ENCODE measurements around the gene INSR. TPM values are rescaled to one million over a fixed set of nuclear protein-coding genes. Genes with fewer than 3 reads are reported as not detected.

INSR gene
- total RNA-seq, 1 donor from 2014 or later: 23.9 TPM

DNA sequence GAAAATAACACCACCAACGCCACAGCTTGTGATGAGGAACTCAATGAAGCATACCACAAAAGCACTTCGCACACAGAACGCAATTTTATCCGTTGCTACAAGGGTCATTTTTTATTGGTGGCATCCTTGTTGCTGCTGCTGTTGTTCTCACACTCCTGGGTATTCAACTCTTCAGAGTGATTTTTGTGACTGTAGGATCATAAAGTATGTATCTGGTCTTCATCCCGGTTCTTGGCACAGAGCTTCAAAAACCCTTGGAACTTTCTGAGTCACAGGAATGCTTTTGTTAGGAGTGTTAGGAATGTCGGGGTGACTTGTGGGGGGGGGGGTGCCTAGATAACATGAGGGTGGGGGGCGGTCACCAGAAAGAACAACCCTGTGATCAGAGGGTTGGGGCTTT lies 116.3 kb downstream of the INSR start:
- DNase-seq: no peak
- peaks cover 4% of the 10 kb centered on the region for H3K9me3 Mint-ChIP-seq (ENCODE audit: unreplicated experiment)
- peaks cover 1% of the 10 kb centered on the region for H3K4me1 Mint-ChIP-seq (ENCODE audit: low read depth, unreplicated experiment)
- H3K27me3 Mint-ChIP-seq (ENCODE audit: unreplicated experiment): no peaks in the 10 kb centered on the region
- no peak overlapping the region for H3K4me3 Mint-ChIP-seq (ENCODE audit: unreplicated experiment)
- no peak overlapping the region for H3K27ac Mint-ChIP-seq (ENCODE audit: unreplicated experiment)
- H3K36me3 Mint-ChIP-seq (ENCODE audit: unreplicated experiment): peaks cover 10% of the 10 kb centered on the region
- TF ChIP-seq, protein P1, sequence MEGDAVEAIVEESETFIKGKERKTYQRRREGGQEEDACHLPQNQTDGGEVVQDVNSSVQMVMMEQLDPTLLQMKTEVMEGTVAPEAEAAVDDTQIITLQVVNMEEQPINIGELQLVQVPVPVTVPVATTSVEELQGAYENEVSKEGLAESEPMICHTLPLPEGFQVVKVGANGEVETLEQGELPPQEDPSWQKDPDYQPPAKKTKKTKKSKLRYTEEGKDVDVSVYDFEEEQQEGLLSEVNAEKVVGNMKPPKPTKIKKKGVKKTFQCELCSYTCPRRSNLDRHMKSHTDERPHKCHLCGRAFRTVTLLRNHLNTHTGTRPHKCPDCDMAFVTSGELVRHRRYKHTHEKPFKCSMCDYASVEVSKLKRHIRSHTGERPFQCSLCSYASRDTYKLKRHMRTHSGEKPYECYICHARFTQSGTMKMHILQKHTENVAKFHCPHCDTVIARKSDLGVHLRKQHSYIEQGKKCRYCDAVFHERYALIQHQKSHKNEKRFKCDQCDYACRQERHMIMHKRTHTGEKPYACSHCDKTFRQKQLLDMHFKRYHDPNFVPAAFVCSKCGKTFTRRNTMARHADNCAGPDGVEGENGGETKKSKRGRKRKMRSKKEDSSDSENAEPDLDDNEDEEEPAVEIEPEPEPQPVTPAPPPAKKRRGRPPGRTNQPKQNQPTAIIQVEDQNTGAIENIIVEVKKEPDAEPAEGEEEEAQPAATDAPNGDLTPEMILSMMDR (IDR thresholded peaks at IDR 0.05; ENCODE audit: partially characterized antibody, unreplicated experiment): no peak

GRCh38 chr19:7176792-7177191 lies 117.4 kb downstream of the INSR start:
- H3K4me3 Mint-ChIP-seq (ENCODE audit: unreplicated experiment): no peak overlapping the region
- DNase-seq: no peak
- peaks cover 4% of the 10 kb centered on the region for H3K9me3 Mint-ChIP-seq (ENCODE audit: unreplicated experiment)
- peaks cover 1% of the 10 kb centered on the region for H3K4me1 Mint-ChIP-seq (ENCODE audit: low read depth, unreplicated experiment)
- H3K27me3 Mint-ChIP-seq (ENCODE audit: unreplicated experiment): no peaks in the 10 kb centered on the region
- no peak overlapping the region for H3K27ac Mint-ChIP-seq (ENCODE audit: unreplicated experiment)
- peaks cover 16% of the 10 kb centered on the region for H3K36me3 Mint-ChIP-seq (ENCODE audit: unreplicated experiment)
- TF ChIP-seq, protein P1 (IDR thresholded peaks at IDR 0.05; ENCODE audit: partially characterized antibody, unreplicated experiment): no peak

GRCh38 chr19:7172794-7173193 lies 121.4 kb downstream of the INSR start:
- Mint-ChIP-seq H3K9me3 (ENCODE audit: unreplicated experiment) (peaks cover 7% of the 10 kb centered on the region), H3K4me1 (ENCODE audit: low read depth, unreplicated experiment) (no peaks in the 10 kb centered on the region), H3K4me3 (ENCODE audit: unreplicated experiment) (no peak overlapping the region), H3K36me3 (ENCODE audit: unreplicated experiment) (peaks cover 23% of the 10 kb centered on the region), H3K27me3 (ENCODE audit: unreplicated experiment) (peaks cover 2% of the 10 kb centered on the region), H3K27ac (ENCODE audit: unreplicated experiment) (no peak overlapping the region)
- DNase-seq: no peak
- TF ChIP-seq, protein P1 (IDR thresholded peaks at IDR 0.05; ENCODE audit: partially characterized antibody, unreplicated experiment): no peak

DNA sequence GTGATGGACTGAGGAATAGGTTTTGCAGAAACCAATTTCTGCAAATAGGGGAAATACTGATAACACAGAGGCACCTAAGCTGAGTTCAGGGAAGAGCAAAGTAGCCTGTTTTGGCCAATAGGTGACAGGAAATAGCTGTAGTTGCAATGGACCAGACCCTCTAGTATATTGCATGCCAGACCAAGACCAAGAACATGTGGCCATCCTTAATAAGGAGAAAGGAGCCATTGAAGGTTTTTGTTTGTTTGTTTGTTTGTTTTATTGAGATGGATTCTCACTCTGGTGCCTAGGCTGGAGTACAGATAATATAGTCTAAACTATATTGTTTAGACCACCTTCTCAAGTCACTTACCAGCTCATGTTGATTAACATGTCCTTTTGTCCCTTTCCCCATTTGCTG lies 123.2 kb downstream of the INSR start:
- peaks cover 23% of the 10 kb centered on the region for H3K36me3 Mint-ChIP-seq (ENCODE audit: unreplicated experiment)
- H3K27ac Mint-ChIP-seq (ENCODE audit: unreplicated experiment): peak overlapping the region; percentile 1
- TF ChIP-seq, protein P1 (IDR thresholded peaks at IDR 0.05; ENCODE audit: partially characterized antibody, unreplicated experiment): no peak
- no peaks in the 10 kb centered on the region for H3K4me1 Mint-ChIP-seq (ENCODE audit: low read depth, unreplicated experiment)
- H3K9me3 Mint-ChIP-seq (ENCODE audit: unreplicated experiment): peaks cover 5% of the 10 kb centered on the region
- peaks cover 2% of the 10 kb centered on the region for H3K27me3 Mint-ChIP-seq (ENCODE audit: unreplicated experiment)
- no peak overlapping the region for H3K4me3 Mint-ChIP-seq (ENCODE audit: unreplicated experiment)
- DNase-seq: no peak

DNA sequence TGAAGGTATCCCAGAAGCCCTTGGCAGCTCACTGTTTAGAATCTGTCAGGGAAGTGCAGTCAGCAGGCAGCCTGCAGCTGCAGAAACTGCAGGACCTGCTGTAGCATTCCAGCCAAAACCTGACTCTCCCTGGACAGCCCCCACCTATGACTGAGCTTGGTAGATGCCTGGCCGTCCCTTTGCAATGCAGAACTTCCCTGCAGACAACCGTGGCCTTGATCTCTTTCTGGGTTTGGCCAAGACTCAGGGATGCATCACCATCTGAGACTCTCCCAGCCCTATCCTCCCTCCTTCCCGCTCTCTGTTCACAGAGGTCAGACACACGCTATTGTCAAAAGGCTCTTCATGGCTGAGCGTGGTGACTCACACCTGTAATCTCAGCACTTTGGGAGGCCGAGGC lies 125.3 kb downstream of the INSR start:
- DNase-seq: no peak
- TF ChIP-seq, protein P1 (IDR thresholded peaks at IDR 0.05; ENCODE audit: partially characterized antibody, unreplicated experiment): no peak
- H3K4me1 Mint-ChIP-seq (ENCODE audit: low read depth, unreplicated experiment): no peaks in the 10 kb centered on the region
- H3K4me3 Mint-ChIP-seq (ENCODE audit: unreplicated experiment): no peak overlapping the region
- H3K36me3 Mint-ChIP-seq (ENCODE audit: unreplicated experiment): peaks cover 23% of the 10 kb centered on the region
- no peak overlapping the region for H3K27ac Mint-ChIP-seq (ENCODE audit: unreplicated experiment)
- H3K27me3 Mint-ChIP-seq (ENCODE audit: unreplicated experiment): peaks cover 2% of the 10 kb centered on the region
- peaks cover 5% of the 10 kb centered on the region for H3K9me3 Mint-ChIP-seq (ENCODE audit: unreplicated experiment)
